Neuronal stem cell (in vitro differentiated cells): ENCODE data around the gene KIF26B.

Source experiments
- DNase-seq: peaks from one replicate; pipeline ENCODE4 v3.0.0-alpha.2; 2013; ENCODE audit warnings: low spot score
- H2AFZ ChIP-seq: one replicate; pipeline ENCODE4 v1.6.1; 2013; ENCODE audit warnings: mild to moderate bottlenecking, low read length, inconsistent platforms
- H2AK5ac ChIP-seq: 2 replicates; pipeline ENCODE4 v1.6.1; 2013; ENCODE audit warnings: low read depth, mild to moderate bottlenecking, inconsistent platforms, low read length, moderate library complexity, mixed read lengths
- H2BK120ac ChIP-seq: 2 replicates; pipeline ENCODE4 v1.6.1; 2013; ENCODE audit warnings: low read depth, mild to moderate bottlenecking, inconsistent platforms, low read length, moderate library complexity, mixed read lengths
- H2BK12ac ChIP-seq: one replicate; pipeline ENCODE4 v1.6.1; 2013; ENCODE audit warnings: low read length, inconsistent platforms
- H2BK15ac ChIP-seq: 2 replicates; pipeline ENCODE4 v1.6.1; 2013; ENCODE audit warnings: mild to moderate bottlenecking, low read length, inconsistent platforms, mixed read lengths
- H2BK5ac ChIP-seq: one replicate; pipeline ENCODE4 v1.6.1; 2013; ENCODE audit warnings: inconsistent platforms, mild to moderate bottlenecking, low read length, moderate library complexity
- H3K14ac ChIP-seq: one replicate; pipeline ENCODE4 v1.6.1; 2013; ENCODE audit warnings: low read length, inconsistent platforms
- H3K18ac ChIP-seq: 2 replicates; pipeline ENCODE4 v1.6.1; 2013; ENCODE audit warnings: low read length, inconsistent platforms
- H3K23ac ChIP-seq: 2 replicates; pipeline ENCODE4 v1.6.1; 2013; ENCODE audit warnings: low read depth, mild to moderate bottlenecking, mixed read lengths, low read length, inconsistent platforms; ENCODE audit not compliant: poor library complexity
- H3K27ac ChIP-seq: replicated peaks from 3 replicates; pipeline ENCODE4 v1.5.1; 2013; ENCODE audit warnings: low read length, inconsistent platforms
- H3K27me3 ChIP-seq, 3 experiments: 2 replicates each; pipeline ENCODE4 v1.6.1; 2013; ENCODE audit warnings: low read length in 3 of 3, mild to moderate bottlenecking in 2 of 3, inconsistent platforms in 1 of 3, low read depth in 1 of 3, mixed read lengths in 1 of 3, moderate library complexity in 1 of 3; ENCODE audit not compliant: control insufficient read depth in 3 of 3, insufficient read depth in 3 of 3
- H3K36me3 ChIP-seq, 2 donors: replicated peaks in 1 of 2; 2 replicates each; pipeline ENCODE4 v1.6.1; 2013; ENCODE audit warnings: low read length in 2 of 2; ENCODE audit not compliant: control insufficient read depth in 2 of 2, insufficient read depth in 2 of 2
- H3K4ac ChIP-seq: 2 replicates; pipeline ENCODE4 v1.6.1; 2013; ENCODE audit warnings: inconsistent platforms, mild to moderate bottlenecking, low read length, moderate library complexity
- H3K4me1 ChIP-seq, 2 donors: 1 replicate in 1 of 2; 2 replicates in 1 of 2; pipeline ENCODE4 v1.6.1; 2013; ENCODE audit warnings: low read length in 2 of 2, low read depth in 1 of 2; ENCODE audit not compliant: control insufficient read depth in 2 of 2, insufficient read depth in 1 of 2
- H3K4me2 ChIP-seq: one replicate; pipeline ENCODE4 v1.6.1; 2013; ENCODE audit warnings: mild to moderate bottlenecking, low read length, inconsistent platforms; ENCODE audit not compliant: insufficient read depth, poor library complexity, severe bottlenecking
- H3K4me3 ChIP-seq, 2 donors: 2 replicates each; pipeline ENCODE4 v1.5.1; 2013; ENCODE audit warnings: low read length in 2 of 2, mild to moderate bottlenecking in 2 of 2, inconsistent platforms in 1 of 2, moderate library complexity in 1 of 2
- H3K79me1 ChIP-seq: one replicate; pipeline ENCODE4 v1.6.1; 2013; ENCODE audit warnings: low read depth, mild to moderate bottlenecking, inconsistent platforms, low read length, moderate library complexity
- H3K9ac ChIP-seq: one replicate; pipeline ENCODE4 v1.6.1; 2013; ENCODE audit warnings: mild to moderate bottlenecking, low read depth, low read length, inconsistent platforms; ENCODE audit not compliant: poor library complexity
- H3K9me3 ChIP-seq, 2 donors: replicated peaks in 1 of 2; 2 replicates each; pipeline versions ENCODE3 to v1.6.1; 2013; ENCODE audit warnings: low read length in 2 of 2, mild to moderate bottlenecking in 2 of 2, inconsistent platforms in 1 of 2, low read depth in 1 of 2, mixed read lengths in 1 of 2, moderate library complexity in 1 of 2; ENCODE audit not compliant: control insufficient read depth in 2 of 2, insufficient read depth in 1 of 2
- H4K8ac ChIP-seq: one replicate; pipeline ENCODE4 v1.6.1; 2013; ENCODE audit warnings: low read depth, mild to moderate bottlenecking, inconsistent platforms, low read length, moderate library complexity
- H4K91ac ChIP-seq: one replicate; pipeline ENCODE4 v1.6.1; 2013; ENCODE audit warnings: low read length, low read depth, mild to moderate bottlenecking, inconsistent platforms; ENCODE audit not compliant: poor library complexity
- WGBS, 2 donors: extraction: QIAGEN DNeasy Blood & Tissue Kit; methylation state at CpG; one replicate each; pipeline ENCODE4 v1.1.7; 2013; ENCODE audit warnings: missing lambda C conversion rate in 2 of 2, mixed read lengths in 1 of 2; ENCODE audit not compliant: insufficient read length in 2 of 2, insufficient replicate concordance in 1 of 2; ENCODE audit errors: extremely low coverage in 2 of 2; 5-methylcytosine and 5-hydroxymethylcytosine counted together

KIF26B gene

GRCh38 chr1:245361951-245362350, 207.2 kb downstream of the KIF26B start:
- no CpG with 5 or more reads among the region's 15 CpGs for WGBS, 2 donors
- no peaks in the 10 kb centered on the region for H3K27me3 ChIP-seq
- no peak overlapping the region for H2BK5ac ChIP-seq

DNA sequence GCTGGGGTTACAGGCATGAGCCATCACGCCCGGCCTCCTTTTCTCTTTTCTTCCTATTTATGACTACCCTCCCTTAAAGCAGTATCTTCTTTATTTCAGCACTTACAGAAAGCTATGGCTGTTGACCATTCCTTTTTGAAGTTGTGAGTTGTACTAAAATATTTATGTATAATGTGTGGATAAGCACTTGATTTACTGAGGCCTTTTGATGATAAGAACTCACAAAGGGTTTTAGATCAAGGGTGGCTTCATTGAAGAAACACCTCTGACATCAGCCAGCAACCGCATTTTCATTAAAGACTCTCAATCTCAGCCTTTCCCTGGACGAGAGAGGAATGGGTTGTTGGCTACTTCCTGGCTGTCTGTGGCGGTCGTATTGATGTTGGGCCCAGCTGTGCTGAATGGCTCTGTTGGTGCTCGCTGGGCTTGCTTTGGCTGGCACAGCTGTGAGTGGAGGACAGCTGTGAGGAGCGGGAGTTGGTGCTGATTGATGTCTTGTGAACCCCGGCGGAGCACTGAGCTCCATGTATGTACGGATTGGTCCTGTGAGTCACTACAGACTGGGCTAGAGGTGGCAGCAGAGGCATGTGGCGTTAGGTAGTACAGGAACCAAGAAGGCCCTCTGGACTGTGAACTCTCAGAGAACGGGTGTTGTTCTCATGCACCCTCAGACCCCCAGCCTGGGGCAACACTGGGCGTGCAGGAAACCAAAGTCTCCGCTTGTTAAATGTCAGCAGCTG, 208.8 kb downstream of the KIF26B start:
- no peak overlapping the region for H3K4ac ChIP-seq
- no peak overlapping the region for H3K23ac ChIP-seq
- no peak for DNase-seq
- H3K79me1 ChIP-seq = no peaks in the 10 kb centered on the region
- no peak overlapping the region for H3K18ac ChIP-seq
- no peaks in the 10 kb centered on the region for H3K27me3 ChIP-seq
- no peak overlapping the region for H3K4me3 ChIP-seq
- H3K9me3 ChIP-seq = peaks cover 0 to 3% of the 10 kb centered on the region in 2 donors
- no peak overlapping the region for H2BK120ac ChIP-seq
- H3K14ac ChIP-seq = no peak overlapping the region
- no peak overlapping the region for H3K4me2 ChIP-seq
- no peaks in the 10 kb centered on the region for H3K4me1 ChIP-seq
- no peak overlapping the region for H3K9ac ChIP-seq
- peaks cover 0 to 16% of the 10 kb centered on the region in 2 donors for H3K36me3 ChIP-seq
- H3K27ac ChIP-seq = no peak overlapping the region
- H2AK5ac ChIP-seq = no peak overlapping the region
- H2BK15ac ChIP-seq = no peak overlapping the region
- H2AFZ ChIP-seq = no peak overlapping the region
- H2BK5ac ChIP-seq = no peak overlapping the region
- H4K91ac ChIP-seq = no peak overlapping the region
- no CpG with 5 or more reads among the region's 15 CpGs for WGBS, 2 donors
- no peak overlapping the region for H4K8ac ChIP-seq
- H2BK12ac ChIP-seq = no peak overlapping the region

More at GRCh38 chr1:245361951-245362350, 207.2 kb downstream of the KIF26B start:
- Histone ChIP-seq H3K4me2 (no peak overlapping the region), H3K9ac (no peak overlapping the region), H3K36me3 (peaks cover 0 to 5% of the 10 kb centered on the region in 2 donors), H3K9me3 (peaks cover 0 to 3% of the 10 kb centered on the region in 2 donors), H2AK5ac (no peak overlapping the region), H3K27ac (no peak overlapping the region), H4K8ac (no peak overlapping the region), H2BK15ac (no peak overlapping the region), H2AFZ (no peak overlapping the region), H4K91ac (no peak overlapping the region), H3K4me3 (no peak overlapping the region), H3K79me1 (no peaks in the 10 kb centered on the region), H2BK12ac (no peak overlapping the region), H3K23ac (no peak overlapping the region), H3K4ac (no peak overlapping the region), H3K14ac (no peak overlapping the region), H3K18ac (no peak overlapping the region), H2BK120ac (no peak overlapping the region), H3K4me1 (no peaks in the 10 kb centered on the region)
- no peak for DNase-seq

DNA sequence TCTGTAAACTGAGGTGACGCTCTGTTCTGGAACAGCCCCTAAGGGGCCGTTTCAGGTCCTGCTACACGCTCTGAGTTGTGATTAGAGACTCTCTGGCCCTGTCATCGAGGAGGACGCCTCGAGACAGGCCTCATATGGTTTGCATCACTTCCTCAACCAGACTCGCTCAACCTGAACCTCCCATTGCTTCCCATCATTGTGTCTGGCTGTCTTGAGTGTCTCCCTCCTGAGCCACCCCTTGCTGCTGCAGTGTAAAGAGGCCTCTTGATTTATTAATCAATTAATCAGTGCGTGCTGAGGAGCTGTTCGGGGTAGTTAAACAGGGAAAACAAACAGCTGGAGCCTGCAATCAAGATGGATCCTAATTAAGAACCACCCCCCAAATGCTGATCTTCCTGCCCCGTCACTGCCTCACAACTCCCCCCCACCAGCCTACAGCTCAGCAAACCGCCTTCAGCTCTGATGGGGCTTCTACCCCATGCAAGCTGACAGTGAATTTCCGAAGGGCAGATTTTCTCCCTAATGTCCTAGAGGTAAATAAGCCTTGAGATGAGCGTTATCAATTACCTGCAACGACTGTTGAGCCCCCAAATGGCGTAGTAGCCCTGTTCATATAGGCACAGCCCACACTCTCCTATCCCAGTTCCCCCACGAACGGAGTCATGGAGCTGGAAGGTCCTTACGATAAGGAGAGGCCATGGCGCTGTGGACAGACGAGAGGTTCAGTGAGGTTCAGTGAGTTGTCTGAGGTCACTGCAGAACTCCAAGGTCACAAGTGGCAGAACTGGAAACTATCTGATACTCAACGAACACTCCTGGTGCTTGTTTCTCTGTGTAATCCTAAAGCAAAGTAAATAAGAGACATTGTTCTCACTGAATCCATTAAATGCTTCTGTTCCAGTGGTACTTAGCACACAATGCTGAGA, 210.6 kb downstream of the KIF26B start:
- H3K9ac ChIP-seq = no peak overlapping the region
- DNase-seq = no peak
- H3K4ac ChIP-seq = no peak overlapping the region
- H3K36me3 ChIP-seq = peaks cover 0 to 26% of the 10 kb centered on the region in 2 donors
- no peak overlapping the region for H2BK12ac ChIP-seq
- no peak overlapping the region for H2AK5ac ChIP-seq
- H2AFZ ChIP-seq = no peak overlapping the region
- no peak overlapping the region for H3K18ac ChIP-seq
- no peak overlapping the region for H3K23ac ChIP-seq
- no peak overlapping the region for H2BK120ac ChIP-seq
- no peak overlapping the region for H3K14ac ChIP-seq
- H4K8ac ChIP-seq = no peak overlapping the region
- WGBS, 2 donors = no CpG with 5 or more reads among the region's 21 CpGs
- H3K79me1 ChIP-seq = no peaks in the 10 kb centered on the region
- H3K4me2 ChIP-seq = no peak overlapping the region
- H3K4me3 ChIP-seq = no peak overlapping the region
- peaks cover 0 to 3% of the 10 kb centered on the region in 2 donors for H3K9me3 ChIP-seq
- no peak overlapping the region for H3K27ac ChIP-seq
- no peak overlapping the region for H2BK5ac ChIP-seq
- H4K91ac ChIP-seq = no peak overlapping the region
- no peak overlapping the region for H2BK15ac ChIP-seq
- no peaks in the 10 kb centered on the region for H3K4me1 ChIP-seq
- H3K27me3 ChIP-seq = no peaks in the 10 kb centered on the region

DNA sequence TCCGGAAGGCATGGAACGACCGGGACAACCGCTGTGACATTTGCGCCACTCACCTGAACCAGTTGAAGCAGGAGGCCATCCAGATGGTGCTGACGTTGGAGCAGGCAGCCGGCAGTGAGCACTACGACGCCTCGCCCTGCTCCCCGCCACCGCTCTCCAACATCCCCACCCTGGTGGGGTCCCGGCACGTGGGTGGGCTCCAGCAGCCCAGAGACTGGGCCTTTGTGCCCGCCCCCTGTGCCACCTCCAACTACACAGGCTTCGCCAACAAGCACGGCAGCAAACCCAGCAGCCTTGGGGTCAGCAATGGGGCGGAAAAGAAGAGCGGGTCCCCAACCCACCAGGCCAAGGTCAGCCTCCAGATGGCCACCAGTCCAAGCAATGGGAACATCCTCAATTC, 212.1 kb downstream of the KIF26B start:
- Histone ChIP-seq H3K9ac (no peak overlapping the region), H4K91ac (no peak overlapping the region), H3K14ac (no peak overlapping the region), H3K4me3 (no peak overlapping the region), H3K4ac (no peak overlapping the region), H2BK12ac (no peak overlapping the region), H3K4me2 (no peak overlapping the region), H4K8ac (peak overlapping the region; percentile 68), H3K23ac (no peak overlapping the region), H2AFZ (no peak overlapping the region), H3K79me1 (no peaks in the 10 kb centered on the region), H3K18ac (peak overlapping the region; percentile 78), H3K4me1 (no peaks in the 10 kb centered on the region), H3K9me3 (peaks cover 0 to 14% of the 10 kb centered on the region in 2 donors), H3K27ac (no peak overlapping the region), H2BK5ac (no peak overlapping the region), H2AK5ac (peak overlapping the region; percentile 88), H2BK120ac (no peak overlapping the region), H3K27me3 (no peaks in the 10 kb centered on the region), H3K36me3 (peaks cover 0 to 41% of the 10 kb centered on the region in 2 donors), H2BK15ac (no peak overlapping the region)
- WGBS, 2 donors = no CpG with 5 or more reads among the region's 19 CpGs
- no peak for DNase-seq
